Epithelial cell of esophagus (primary cell): ENCODE results near the gene SERBP1.

Experiments used
- DNase-seq: peaks from one replicate; pipeline ENCODE4 v3.0.0; 2010; ENCODE audit warnings: low read depth
- H3K4me3 ChIP-seq: 2 replicates; pipeline ENCODE4 v1.5.1; 2011; ENCODE audit warnings: mild to moderate bottlenecking, low read length, control low read depth
- CTCF ChIP-seq: IDR thresholded peaks from 2 replicates; pipeline ENCODE4 v1.5.1; 2011; ENCODE audit warnings: low read depth, mild to moderate bottlenecking, low read length, control low read depth, inconsistent platforms; ENCODE audit not compliant: insufficient read depth; ENCODE audit errors: missing control alignments

Gene SERBP1

GRCh38 chr1:67371043-67371442, 59.2 kb downstream of the SERBP1 start:
- no peak for DNase-seq
- no peak for TF ChIP-seq CTCF
- H3K4me3 ChIP-seq, result no peak overlapping the region

- no peak for DNase-seq
These were observed 62.1 kb downstream of the SERBP1 start for GRCh38 chr1:67368046-67368514.

GRCh38 chr1:67367370-67368045, 62.7 kb downstream of the SERBP1 start:
- DNase-seq, result peak; percentile 39
- no peak overlapping the region for H3K4me3 ChIP-seq
- no peak for TF ChIP-seq CTCF

More at GRCh38 chr1:67368046-67368514, 62.1 kb downstream of the SERBP1 start:
- no peak for TF ChIP-seq CTCF
- H3K4me3 ChIP-seq, result no peak overlapping the region

GRCh38 chr1:67361641-67362040, 68.6 kb downstream of the SERBP1 start:
- H3K4me3 ChIP-seq, result no peak overlapping the region
- DNase-seq, result no peak
- TF ChIP-seq CTCF, result no peak

- H3K4me3 ChIP-seq, result no peak overlapping the region
- TF ChIP-seq CTCF, result no peak
- no peak for DNase-seq
These were observed 70.6 kb downstream of the SERBP1 start for GRCh38 chr1:67359592-67359991.
